ENCODE results near the gene PCDH1.
"Not testable (repeated sequence)": the region's sequence is repeated elsewhere in the genome, so short reads cannot be mapped to it uniquely, and the experiment has no call there.

PCDH1 gene

GRCh38 chr5:141824717-141825116 lies 53.5 kb downstream of the PCDH1 start:
- H3K4me1 Mint-ChIP-seq (ENCODE audit: low read depth), result no peaks in the 10 kb centered on the region
- no peak overlapping the region for H3K27ac Mint-ChIP-seq
- no peaks in the 10 kb centered on the region for H3K9me3 Mint-ChIP-seq (ENCODE audit: low read depth)
- no peak overlapping the region for H3K4me3 Mint-ChIP-seq
- H3K27me3 Mint-ChIP-seq, result no peaks in the 10 kb centered on the region
- H3K36me3 Mint-ChIP-seq, result no peaks in the 10 kb centered on the region

DNA sequence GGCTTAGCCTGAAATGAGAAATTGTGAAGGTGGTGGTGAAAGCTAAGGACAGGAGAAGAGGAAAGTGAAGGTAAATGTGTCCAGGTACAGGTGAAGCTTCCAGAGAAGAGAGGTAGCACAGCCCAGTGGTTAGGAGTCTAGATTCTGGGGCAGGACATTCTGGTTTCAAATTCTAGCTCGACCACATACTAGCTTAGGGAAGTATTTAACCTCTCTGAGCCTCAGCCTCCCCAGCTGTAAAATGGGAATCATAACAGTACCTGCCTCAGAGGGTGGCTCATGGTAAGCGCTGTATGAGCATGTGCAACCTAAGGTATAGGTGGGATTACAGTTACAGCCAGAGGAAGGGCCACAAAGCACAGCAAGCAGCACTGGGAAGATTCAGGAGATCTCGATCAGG lies 55.2 kb downstream of the PCDH1 start:
- H3K27ac Mint-ChIP-seq, result no peak overlapping the region
- H3K27me3 Mint-ChIP-seq, result no peaks in the 10 kb centered on the region
- no peaks in the 10 kb centered on the region for H3K36me3 Mint-ChIP-seq
- H3K9me3 Mint-ChIP-seq (ENCODE audit: low read depth), result no peaks in the 10 kb centered on the region
- no peak overlapping the region for H3K4me3 Mint-ChIP-seq
- H3K4me1 Mint-ChIP-seq (ENCODE audit: low read depth), result no peaks in the 10 kb centered on the region

DNA sequence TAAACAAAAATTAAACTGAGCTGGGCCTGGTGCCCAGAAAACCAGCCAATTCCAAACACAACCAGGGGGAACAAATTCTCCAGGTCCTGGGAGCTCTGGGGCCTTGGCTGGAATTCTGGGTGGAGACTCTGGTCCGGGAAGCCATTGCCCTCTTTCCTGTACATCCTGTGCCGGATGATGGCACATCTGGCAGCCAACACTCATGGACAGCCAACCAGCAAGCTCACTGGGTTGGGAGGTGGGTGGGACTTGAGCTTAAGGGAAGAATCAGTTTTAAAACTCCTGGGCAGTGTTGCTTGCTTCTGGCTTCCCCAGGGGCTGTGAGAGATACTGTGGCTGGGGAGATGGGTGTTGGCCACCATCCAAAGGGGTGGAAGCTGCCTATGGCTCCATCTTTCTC lies 56.1 kb downstream of the PCDH1 start:
- no peak overlapping the region for H3K27ac Mint-ChIP-seq
- H3K4me3 Mint-ChIP-seq, result no peak overlapping the region
- peaks cover under 1% of the 10 kb centered on the region for H3K27me3 Mint-ChIP-seq
- no peaks in the 10 kb centered on the region for H3K4me1 Mint-ChIP-seq (ENCODE audit: low read depth)
- no peaks in the 10 kb centered on the region for H3K36me3 Mint-ChIP-seq
- H3K9me3 Mint-ChIP-seq (ENCODE audit: low read depth), result no peaks in the 10 kb centered on the region

DNA sequence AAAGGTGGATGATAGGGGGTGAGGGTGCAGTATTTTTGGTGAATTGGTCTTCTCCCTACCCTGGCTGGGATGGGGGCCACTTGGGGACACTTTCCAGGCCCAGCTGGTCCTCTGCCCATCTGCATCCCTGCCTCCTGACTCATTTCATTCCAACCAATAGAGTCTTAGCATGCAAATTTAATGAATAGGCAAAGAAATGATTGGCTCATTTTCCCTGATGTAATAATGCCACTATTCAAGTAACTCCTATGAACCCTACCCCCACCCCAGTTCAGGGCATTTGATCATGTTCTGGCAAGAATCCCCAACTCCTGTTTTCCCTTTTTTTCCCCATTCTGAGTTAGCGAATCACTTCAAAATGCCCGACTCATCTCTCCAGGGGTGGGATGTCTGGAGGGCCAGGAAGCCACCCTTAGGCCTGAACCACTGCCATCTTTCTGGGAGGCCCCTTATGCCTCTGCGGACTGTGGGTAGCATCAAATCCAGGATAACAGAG lies 56.7 kb downstream of the PCDH1 start:
- Mint-ChIP-seq H3K27me3 (peaks cover 2% of the 10 kb centered on the region), H3K9me3 (ENCODE audit: low read depth) (no peaks in the 10 kb centered on the region), H3K4me1 (ENCODE audit: low read depth) (no peaks in the 10 kb centered on the region), H3K27ac (no peak overlapping the region), H3K4me3 (no peak overlapping the region), H3K36me3 (no peaks in the 10 kb centered on the region)

DNA sequence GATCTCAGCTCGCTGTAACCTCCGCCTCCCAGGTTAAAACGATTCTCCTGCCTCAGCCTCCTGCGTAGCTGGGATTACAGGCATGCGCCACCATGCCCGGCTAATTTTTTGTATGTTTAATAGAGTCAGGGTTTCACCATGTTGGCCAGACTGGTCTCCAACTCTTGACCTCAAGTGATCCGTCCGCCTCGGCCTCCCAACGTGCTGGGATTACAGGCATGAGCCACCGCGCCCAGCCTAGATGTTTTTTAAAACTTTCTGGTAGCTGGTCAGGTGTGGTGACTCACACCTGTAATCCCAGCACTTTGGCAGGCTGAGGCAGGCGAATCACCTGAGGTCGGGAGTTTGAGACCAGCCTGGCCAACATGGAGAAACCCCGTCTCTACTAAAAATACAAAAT lies 57.5 kb downstream of the PCDH1 start:
- H3K27ac Mint-ChIP-seq; H3K36me3 Mint-ChIP-seq; H3K4me1 Mint-ChIP-seq (ENCODE audit: low read depth); H3K4me3 Mint-ChIP-seq; H3K27me3 Mint-ChIP-seq; H3K9me3 Mint-ChIP-seq (ENCODE audit: low read depth): not testable (repeated sequence)

DNA sequence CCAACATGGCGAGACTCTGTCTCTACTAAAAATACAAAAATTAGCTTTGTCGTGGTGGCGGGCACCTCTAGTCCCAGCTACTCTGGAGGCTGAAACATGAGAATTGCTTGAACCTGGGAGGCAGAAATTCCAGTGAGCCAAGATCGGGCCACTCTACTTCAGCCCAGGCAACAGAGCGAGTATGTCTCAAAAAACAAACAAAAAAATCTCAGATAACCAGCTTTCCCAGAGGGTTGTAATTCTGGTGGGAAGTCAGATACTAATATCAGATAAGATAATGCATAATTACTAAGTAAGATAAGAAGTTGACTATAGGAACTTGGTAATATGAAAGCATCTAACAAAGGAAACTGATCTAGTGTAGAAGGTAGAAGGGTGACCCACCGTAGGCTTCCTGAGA lies 60.6 kb downstream of the PCDH1 start:
- H3K27me3 Mint-ChIP-seq, result peaks cover 5% of the 10 kb centered on the region
- no peaks in the 10 kb centered on the region for H3K36me3 Mint-ChIP-seq
- H3K4me1 Mint-ChIP-seq (ENCODE audit: low read depth), result peaks cover 2% of the 10 kb centered on the region
- H3K9me3 Mint-ChIP-seq (ENCODE audit: low read depth), result no peaks in the 10 kb centered on the region
- no peak overlapping the region for H3K27ac Mint-ChIP-seq
- no peak overlapping the region for H3K4me3 Mint-ChIP-seq

GRCh38 chr5:141816598-141817399 lies 61.4 kb downstream of the PCDH1 start:
- Mint-ChIP-seq H3K4me3 (no peak overlapping the region), H3K9me3 (ENCODE audit: low read depth) (no peaks in the 10 kb centered on the region), H3K27me3 (peaks cover 7% of the 10 kb centered on the region), H3K36me3 (no peaks in the 10 kb centered on the region), H3K4me1 (ENCODE audit: low read depth) (peaks cover 2% of the 10 kb centered on the region), H3K27ac (no peak overlapping the region)

GRCh38 chr5:141815796-141816180 lies 62.4 kb downstream of the PCDH1 start:
- no peaks in the 10 kb centered on the region for H3K9me3 Mint-ChIP-seq (ENCODE audit: low read depth)
- no peaks in the 10 kb centered on the region for H3K36me3 Mint-ChIP-seq
- H3K4me3 Mint-ChIP-seq, result no peak overlapping the region
- no peak overlapping the region for H3K27ac Mint-ChIP-seq
- peaks cover 11% of the 10 kb centered on the region for H3K27me3 Mint-ChIP-seq
- peaks cover 2% of the 10 kb centered on the region for H3K4me1 Mint-ChIP-seq (ENCODE audit: low read depth)

DNA sequence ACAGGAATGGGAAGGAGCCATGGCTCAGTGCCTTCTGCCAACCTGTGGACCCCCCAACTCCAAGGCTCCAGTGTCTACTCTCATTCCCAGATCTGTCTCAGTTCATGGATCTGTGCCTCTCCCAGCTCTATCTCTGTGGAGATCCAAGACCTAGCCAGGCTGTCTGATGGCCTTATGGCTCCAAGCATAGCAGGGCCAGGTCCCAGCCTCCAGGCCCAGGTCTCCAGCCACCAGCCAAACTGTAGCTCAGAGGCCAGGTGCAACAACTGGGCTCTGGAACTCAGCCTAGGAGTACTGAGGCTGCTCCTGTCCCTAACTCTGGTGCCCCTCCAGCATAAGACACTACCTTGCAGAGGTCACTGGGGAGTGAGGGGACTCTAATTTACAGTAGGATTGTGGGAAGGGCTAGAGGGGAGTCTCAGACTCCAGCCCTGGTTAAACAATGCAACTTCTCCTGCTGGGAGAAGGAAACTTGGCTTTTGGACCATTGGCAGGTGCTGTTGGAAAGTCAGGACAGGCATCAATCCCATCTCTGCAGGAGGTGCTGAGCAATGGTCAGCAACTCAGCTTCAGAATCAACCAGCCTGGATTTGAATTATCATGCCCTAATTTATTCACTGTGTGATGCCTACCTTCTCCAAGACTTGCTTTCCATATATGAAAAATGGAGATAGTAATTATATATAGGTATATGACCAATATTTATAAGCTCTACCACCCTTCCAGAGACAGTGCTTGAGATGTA lies 63.0 kb downstream of the PCDH1 start:
- Mint-ChIP-seq H3K36me3 (no peaks in the 10 kb centered on the region), H3K27me3 (peaks cover 11% of the 10 kb centered on the region), H3K27ac (no peak overlapping the region), H3K4me1 (ENCODE audit: low read depth) (peaks cover 2% of the 10 kb centered on the region), H3K4me3 (no peak overlapping the region), H3K9me3 (ENCODE audit: low read depth) (no peaks in the 10 kb centered on the region)

DNA sequence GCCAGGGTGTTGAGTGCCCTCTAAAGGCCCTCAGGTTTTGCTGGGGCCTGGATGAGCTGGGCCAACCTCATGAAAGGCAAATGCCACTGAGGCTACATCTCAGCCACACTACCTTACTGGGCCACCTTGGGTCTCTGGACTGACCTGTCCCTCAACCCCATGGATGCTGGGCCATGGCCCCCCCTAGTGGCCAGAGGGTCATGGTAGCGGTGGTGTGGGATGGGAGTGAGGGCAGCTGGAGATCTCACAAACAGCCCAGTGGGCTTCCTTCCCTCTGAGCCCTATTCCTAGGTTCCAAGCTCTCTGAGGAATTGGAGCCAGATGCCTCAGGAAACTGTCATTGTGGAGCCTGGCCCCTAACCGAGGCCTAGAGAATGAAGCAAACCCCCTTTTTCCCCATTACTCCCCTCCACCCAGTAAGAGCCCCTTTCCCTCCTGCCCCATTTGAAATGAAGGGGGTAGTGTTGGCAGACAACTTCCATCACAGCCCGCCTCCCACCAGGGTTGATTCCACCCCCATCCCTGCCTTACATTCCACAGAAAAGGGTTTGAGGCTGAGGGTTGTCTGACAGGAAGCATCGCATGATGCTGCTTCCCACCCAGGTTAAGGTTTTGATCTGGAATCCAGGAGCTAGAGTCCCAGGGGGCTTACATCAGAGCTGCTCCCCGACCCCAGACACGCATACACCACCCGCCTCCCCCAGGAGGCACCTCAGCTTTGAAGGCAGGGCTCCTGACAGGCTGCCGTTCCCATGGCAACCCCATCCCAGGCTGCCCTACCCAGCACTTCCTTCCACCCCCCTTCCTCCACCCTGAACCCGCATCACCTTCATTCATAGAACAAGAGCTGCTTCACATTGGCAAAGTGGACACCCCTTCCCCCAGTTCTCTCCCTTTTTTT lies 63.9 kb downstream of the PCDH1 start:
- H3K9me3 Mint-ChIP-seq (ENCODE audit: low read depth), result no peaks in the 10 kb centered on the region
- no peaks in the 10 kb centered on the region for H3K36me3 Mint-ChIP-seq
- peaks cover 11% of the 10 kb centered on the region for H3K27me3 Mint-ChIP-seq
- H3K4me3 Mint-ChIP-seq, result no peak overlapping the region
- H3K27ac Mint-ChIP-seq, result no peak overlapping the region
- H3K4me1 Mint-ChIP-seq (ENCODE audit: low read depth), result peaks cover 2% of the 10 kb centered on the region

DNA sequence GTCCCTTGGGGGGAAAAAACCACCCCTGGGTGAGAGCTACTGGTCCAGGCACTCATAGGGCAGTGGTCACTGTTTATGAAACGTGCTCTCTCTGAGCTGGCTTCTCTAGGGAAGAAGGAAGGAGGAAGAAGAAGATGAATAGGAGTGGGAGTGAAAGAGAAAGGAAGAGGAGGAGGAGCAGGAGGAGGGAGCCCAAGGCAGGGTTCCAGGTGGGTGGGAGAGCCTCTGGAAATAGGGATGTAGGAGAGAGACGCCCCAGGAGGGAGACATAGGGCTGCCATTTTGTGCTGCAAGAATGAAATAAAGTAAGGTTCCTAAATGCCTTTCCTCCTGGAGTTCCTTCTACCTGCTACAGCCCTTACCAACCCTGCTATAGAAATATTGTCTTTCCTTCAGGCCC lies 65.7 kb downstream of the PCDH1 start:
- Mint-ChIP-seq H3K27me3 (peaks cover 20% of the 10 kb centered on the region), H3K27ac (peak overlapping the region; percentile 28), H3K9me3 (ENCODE audit: low read depth) (no peaks in the 10 kb centered on the region), H3K4me1 (ENCODE audit: low read depth) (peaks cover 2% of the 10 kb centered on the region), H3K4me3 (no peak overlapping the region), H3K36me3 (no peaks in the 10 kb centered on the region)

GRCh38 chr5:141811287-141812155 lies 66.7 kb downstream of the PCDH1 start:
- H3K4me1 Mint-ChIP-seq (ENCODE audit: low read depth), result peaks cover 2% of the 10 kb centered on the region
- H3K27ac Mint-ChIP-seq, result no peak overlapping the region
- no peaks in the 10 kb centered on the region for H3K9me3 Mint-ChIP-seq (ENCODE audit: low read depth)
- no peaks in the 10 kb centered on the region for H3K36me3 Mint-ChIP-seq
- peaks cover 22% of the 10 kb centered on the region for H3K27me3 Mint-ChIP-seq
- H3K4me3 Mint-ChIP-seq, result no peak overlapping the region

- Mint-ChIP-seq H3K27me3 (peaks cover 22% of the 10 kb centered on the region), H3K36me3 (no peaks in the 10 kb centered on the region), H3K27ac (no peak overlapping the region), H3K4me1 (ENCODE audit: low read depth) (peaks cover 2% of the 10 kb centered on the region), H3K9me3 (ENCODE audit: low read depth) (no peaks in the 10 kb centered on the region), H3K4me3 (no peak overlapping the region)
Observed at GRCh38 chr5:141810702-141811101, 67.5 kb downstream of the PCDH1 start.
